HG03045 (cell line): ENCODE results near the gene CNIH3.

Source experiments
- ATAC-seq: cut with Tn5 transposase; IDR thresholded peaks from one replicate; pipeline ENCODE4 v1.9.1; 2021; ENCODE audit warnings: mild to moderate bottlenecking, moderate library complexity; ENCODE audit not compliant: unreplicated experiment

The CNIH3 gene

GRCh38 chr1:224613486-224613885 lies 2.6 kb upstream of the CNIH3 start:
- ATAC-seq, result no peak

- ATAC-seq, result no peak
Observed at GRCh38 chr1:224616756-224617409, 766 bp downstream of the CNIH3 start.

GRCh38 chr1:224617410-224618355 lies 1.6 kb downstream of the CNIH3 start:
- ATAC-seq, result no peak

GRCh38 chr1:224619209-224619608 lies 3.1 kb downstream of the CNIH3 start:
- ATAC-seq, result no peak

GRCh38 chr1:224620105-224620504 lies 4.0 kb downstream of the CNIH3 start:
- no peak for ATAC-seq

GRCh38 chr1:224621813-224622682 lies 5.9 kb downstream of the CNIH3 start:
- ATAC-seq, result no peak

GRCh38 chr1:224622831-224623230 lies 6.7 kb downstream of the CNIH3 start:
- ATAC-seq, result no peak

GRCh38 chr1:224623310-224623714 lies 7.2 kb downstream of the CNIH3 start:
- ATAC-seq, result no peak

GRCh38 chr1:224623743-224624333 lies 7.7 kb downstream of the CNIH3 start:
- ATAC-seq, result no peak

- ATAC-seq, result no peak
Observed at GRCh38 chr1:224624432-224624831, 8.3 kb downstream of the CNIH3 start.

- ATAC-seq, result no peak
Observed at GRCh38 chr1:224626042-224626441, 9.9 kb downstream of the CNIH3 start.

- ATAC-seq, result no peak
Observed at GRCh38 chr1:224629965-224630364, 13.8 kb downstream of the CNIH3 start.

GRCh38 chr1:224631462-224632115 lies 15.5 kb downstream of the CNIH3 start:
- no peak for ATAC-seq

GRCh38 chr1:224632381-224632871 lies 16.3 kb downstream of the CNIH3 start:
- no peak for ATAC-seq

GRCh38 chr1:224632921-224633321 lies 16.8 kb downstream of the CNIH3 start:
- ATAC-seq, result no peak

GRCh38 chr1:224635356-224635755 lies 19.2 kb downstream of the CNIH3 start:
- ATAC-seq, result no peak

- no peak for ATAC-seq
Observed at GRCh38 chr1:224637515-224637914, 21.4 kb downstream of the CNIH3 start.

- no peak for ATAC-seq
Observed at GRCh38 chr1:224637936-224638335, 21.8 kb downstream of the CNIH3 start.

- no peak for ATAC-seq
Observed at GRCh38 chr1:224639426-224639975, 23.4 kb downstream of the CNIH3 start.

- no peak for ATAC-seq
Observed at GRCh38 chr1:224640018-224640417, 23.9 kb downstream of the CNIH3 start.
